ENCODE data around the gene PRELID3B. TPM values are rescaled to one million over a fixed set of nuclear protein-coding genes. Genes with fewer than 3 reads are reported as not detected.
A peak's percentile ranks its signal among the peaks of the same experiment; 100 is the strongest.

The PRELID3B gene
- total and polyA plus RNA-seq, 2 of the 13 experiments (the other 11 are each of a cell fraction or from before 2014, with no cell fraction given) = 23.3 to 42.6 TPM

DNA sequence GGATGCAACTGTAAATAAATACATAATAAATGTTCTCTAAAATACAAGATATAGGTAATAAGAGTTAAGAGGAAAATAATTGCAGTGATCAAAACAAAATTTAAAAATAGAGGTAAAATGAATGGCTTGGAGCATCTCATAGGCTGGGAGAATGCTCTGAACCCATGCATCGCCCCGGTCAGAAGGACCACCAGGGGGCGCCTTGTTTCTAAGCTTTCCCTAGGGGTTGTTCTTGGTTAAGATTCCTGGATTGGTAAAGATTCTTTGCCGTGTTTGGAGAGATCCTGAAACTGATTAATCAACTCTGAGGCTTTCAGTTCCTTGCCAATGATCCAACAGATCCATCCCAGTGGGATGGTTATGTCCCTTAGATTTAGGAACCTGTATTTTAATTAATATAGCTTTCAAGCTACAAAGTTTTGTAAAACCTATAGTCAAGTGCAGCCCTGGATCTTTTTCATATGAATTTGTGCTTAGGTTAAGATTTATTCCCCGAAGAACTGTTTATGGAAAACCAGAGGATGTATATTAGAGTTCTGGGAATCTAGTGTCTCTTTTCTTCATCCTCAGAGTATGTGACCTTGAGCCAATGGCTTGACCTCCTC lies 45.3 kb upstream of the PRELID3B start (continued):
- TF ChIP-seq ZZZ3 (CRISPR knock-in tag; IDR thresholded peaks at IDR 0.05; ENCODE audit: borderline replicate concordance) = no peak
- no peak for TF ChIP-seq ZNF205 (CRISPR knock-in tag; IDR thresholded peaks at IDR 0.05)
- no peak for TF ChIP-seq ZNF431 (CRISPR knock-in tag; IDR thresholded peaks at IDR 0.05; ENCODE audit: borderline replicate concordance, low read depth)
- no peak for TF ChIP-seq ZNF441 (CRISPR knock-in tag; IDR thresholded peaks at IDR 0.05; ENCODE audit: borderline replicate concordance)
- no peak for TF ChIP-seq SIX4 (CRISPR knock-in tag; IDR thresholded peaks at IDR 0.05)
- TF ChIP-seq ZNF143 (CRISPR knock-in tag; IDR thresholded peaks at IDR 0.05) = no peak
- no peak for TF ChIP-seq ZBTB20 (CRISPR knock-in tag; IDR thresholded peaks at IDR 0.05; ENCODE audit: borderline replicate concordance, low read depth)
- TF ChIP-seq MED13 (CRISPR knock-in tag; IDR thresholded peaks at IDR 0.05) = no peak
- TF ChIP-seq, protein P1, sequence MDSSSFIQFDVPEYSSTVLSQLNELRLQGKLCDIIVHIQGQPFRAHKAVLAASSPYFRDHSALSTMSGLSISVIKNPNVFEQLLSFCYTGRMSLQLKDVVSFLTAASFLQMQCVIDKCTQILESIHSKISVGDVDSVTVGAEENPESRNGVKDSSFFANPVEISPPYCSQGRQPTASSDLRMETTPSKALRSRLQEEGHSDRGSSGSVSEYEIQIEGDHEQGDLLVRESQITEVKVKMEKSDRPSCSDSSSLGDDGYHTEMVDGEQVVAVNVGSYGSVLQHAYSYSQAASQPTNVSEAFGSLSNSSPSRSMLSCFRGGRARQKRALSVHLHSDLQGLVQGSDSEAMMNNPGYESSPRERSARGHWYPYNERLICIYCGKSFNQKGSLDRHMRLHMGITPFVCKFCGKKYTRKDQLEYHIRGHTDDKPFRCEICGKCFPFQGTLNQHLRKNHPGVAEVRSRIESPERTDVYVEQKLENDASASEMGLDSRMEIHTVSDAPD (CRISPR knock-in tag; IDR thresholded peaks at IDR 0.05) = no peak
- TF ChIP-seq, protein P2, sequence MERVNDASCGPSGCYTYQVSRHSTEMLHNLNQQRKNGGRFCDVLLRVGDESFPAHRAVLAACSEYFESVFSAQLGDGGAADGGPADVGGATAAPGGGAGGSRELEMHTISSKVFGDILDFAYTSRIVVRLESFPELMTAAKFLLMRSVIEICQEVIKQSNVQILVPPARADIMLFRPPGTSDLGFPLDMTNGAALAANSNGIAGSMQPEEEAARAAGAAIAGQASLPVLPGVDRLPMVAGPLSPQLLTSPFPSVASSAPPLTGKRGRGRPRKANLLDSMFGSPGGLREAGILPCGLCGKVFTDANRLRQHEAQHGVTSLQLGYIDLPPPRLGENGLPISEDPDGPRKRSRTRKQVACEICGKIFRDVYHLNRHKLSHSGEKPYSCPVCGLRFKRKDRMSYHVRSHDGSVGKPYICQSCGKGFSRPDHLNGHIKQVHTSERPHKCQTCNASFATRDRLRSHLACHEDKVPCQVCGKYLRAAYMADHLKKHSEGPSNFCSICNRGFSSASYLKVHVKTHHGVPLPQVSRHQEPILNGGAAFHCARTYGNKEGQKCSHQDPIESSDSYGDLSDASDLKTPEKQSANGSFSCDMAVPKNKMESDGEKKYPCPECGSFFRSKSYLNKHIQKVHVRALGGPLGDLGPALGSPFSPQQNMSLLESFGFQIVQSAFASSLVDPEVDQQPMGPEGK (CRISPR knock-in tag; IDR thresholded peaks at IDR 0.05) = 0 out of 2 replicates have a peak, but pooled peaks have one; percentile 14
- TF ChIP-seq TMF1 (CRISPR knock-in tag; IDR thresholded peaks at IDR 0.05; ENCODE audit: low read depth) = no peak
- TF ChIP-seq SIN3B (IDR thresholded peaks at IDR 0.05; ENCODE audit: low read length) = no peak
- TF ChIP-seq FOSL2 (CRISPR knock-in tag; IDR thresholded peaks at IDR 0.05) = no peak
- TF ChIP-seq, protein P3, sequence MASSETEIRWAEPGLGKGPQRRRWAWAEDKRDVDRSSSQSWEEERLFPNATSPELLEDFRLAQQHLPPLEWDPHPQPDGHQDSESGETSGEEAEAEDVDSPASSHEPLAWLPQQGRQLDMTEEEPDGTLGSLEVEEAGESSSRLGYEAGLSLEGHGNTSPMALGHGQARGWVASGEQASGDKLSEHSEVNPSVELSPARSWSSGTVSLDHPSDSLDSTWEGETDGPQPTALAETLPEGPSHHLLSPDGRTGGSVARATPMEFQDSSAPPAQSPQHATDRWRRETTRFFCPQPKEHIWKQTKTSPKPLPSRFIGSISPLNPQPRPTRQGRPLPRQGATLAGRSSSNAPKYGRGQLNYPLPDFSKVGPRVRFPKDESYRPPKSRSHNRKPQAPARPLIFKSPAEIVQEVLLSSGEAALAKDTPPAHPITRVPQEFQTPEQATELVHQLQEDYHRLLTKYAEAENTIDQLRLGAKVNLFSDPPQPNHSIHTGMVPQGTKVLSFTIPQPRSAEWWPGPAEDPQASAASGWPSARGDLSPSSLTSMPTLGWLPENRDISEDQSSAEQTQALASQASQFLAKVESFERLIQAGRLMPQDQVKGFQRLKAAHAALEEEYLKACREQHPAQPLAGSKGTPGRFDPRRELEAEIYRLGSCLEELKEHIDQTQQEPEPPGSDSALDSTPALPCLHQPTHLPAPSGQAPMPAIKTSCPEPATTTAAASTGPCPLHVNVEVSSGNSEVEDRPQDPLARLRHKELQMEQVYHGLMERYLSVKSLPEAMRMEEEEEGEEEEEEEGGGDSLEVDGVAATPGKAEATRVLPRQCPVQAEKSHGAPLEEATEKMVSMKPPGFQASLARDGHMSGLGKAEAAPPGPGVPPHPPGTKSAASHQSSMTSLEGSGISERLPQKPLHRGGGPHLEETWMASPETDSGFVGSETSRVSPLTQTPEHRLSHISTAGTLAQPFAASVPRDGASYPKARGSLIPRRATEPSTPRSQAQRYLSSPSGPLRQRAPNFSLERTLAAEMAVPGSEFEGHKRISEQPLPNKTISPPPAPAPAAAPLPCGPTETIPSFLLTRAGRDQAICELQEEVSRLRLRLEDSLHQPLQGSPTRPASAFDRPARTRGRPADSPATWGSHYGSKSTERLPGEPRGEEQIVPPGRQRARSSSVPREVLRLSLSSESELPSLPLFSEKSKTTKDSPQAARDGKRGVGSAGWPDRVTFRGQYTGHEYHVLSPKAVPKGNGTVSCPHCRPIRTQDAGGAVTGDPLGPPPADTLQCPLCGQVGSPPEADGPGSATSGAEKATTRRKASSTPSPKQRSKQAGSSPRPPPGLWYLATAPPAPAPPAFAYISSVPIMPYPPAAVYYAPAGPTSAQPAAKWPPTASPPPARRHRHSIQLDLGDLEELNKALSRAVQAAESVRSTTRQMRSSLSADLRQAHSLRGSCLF (CRISPR knock-in tag; IDR thresholded peaks at IDR 0.05; ENCODE audit: borderline replicate concordance) = no peak
- no peak for TF ChIP-seq ZNF224 (CRISPR knock-in tag; IDR thresholded peaks at IDR 0.05)
- no peak for TF ChIP-seq RFXAP (CRISPR knock-in tag; IDR thresholded peaks at IDR 0.05; ENCODE audit: borderline replicate concordance)
- TF ChIP-seq, protein P4, sequence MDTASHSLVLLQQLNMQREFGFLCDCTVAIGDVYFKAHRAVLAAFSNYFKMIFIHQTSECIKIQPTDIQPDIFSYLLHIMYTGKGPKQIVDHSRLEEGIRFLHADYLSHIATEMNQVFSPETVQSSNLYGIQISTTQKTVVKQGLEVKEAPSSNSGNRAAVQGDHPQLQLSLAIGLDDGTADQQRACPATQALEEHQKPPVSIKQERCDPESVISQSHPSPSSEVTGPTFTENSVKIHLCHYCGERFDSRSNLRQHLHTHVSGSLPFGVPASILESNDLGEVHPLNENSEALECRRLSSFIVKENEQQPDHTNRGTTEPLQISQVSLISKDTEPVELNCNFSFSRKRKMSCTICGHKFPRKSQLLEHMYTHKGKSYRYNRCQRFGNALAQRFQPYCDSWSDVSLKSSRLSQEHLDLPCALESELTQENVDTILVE (CRISPR knock-in tag; IDR thresholded peaks at IDR 0.05) = no peak
- TF ChIP-seq, protein P5, sequence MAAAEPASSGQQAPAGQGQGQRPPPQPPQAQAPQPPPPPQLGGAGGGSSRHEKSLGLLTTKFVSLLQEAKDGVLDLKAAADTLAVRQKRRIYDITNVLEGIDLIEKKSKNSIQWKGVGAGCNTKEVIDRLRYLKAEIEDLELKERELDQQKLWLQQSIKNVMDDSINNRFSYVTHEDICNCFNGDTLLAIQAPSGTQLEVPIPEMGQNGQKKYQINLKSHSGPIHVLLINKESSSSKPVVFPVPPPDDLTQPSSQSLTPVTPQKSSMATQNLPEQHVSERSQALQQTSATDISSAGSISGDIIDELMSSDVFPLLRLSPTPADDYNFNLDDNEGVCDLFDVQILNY (CRISPR knock-in tag; conservative IDR thresholded peaks at IDR 0.05) = no peak
- TF ChIP-seq, protein P6, sequence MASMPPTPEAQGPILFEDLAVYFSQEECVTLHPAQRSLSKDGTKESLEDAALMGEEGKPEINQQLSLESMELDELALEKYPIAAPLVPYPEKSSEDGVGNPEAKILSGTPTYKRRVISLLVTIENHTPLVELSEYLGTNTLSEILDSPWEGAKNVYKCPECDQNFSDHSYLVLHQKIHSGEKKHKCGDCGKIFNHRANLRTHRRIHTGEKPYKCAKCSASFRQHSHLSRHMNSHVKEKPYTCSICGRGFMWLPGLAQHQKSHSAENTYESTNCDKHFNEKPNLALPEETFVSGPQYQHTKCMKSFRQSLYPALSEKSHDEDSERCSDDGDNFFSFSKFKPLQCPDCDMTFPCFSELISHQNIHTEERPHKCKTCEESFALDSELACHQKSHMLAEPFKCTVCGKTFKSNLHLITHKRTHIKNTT (CRISPR knock-in tag; IDR thresholded peaks at IDR 0.05) = no peak

All from HepG2 (cell line).